Dedifferentiated amniotic fluid mesenchymal stem cell (primary cell): ENCODE measurements around the gene LARP1.
A peak's percentile ranks its signal among the peaks of the same experiment; 100 is the strongest.

Experiments used
- DNase-seq: peaks from one replicate; pipeline ENCODE4 v3.0.0-alpha.2; 2016; ENCODE audit errors: extremely low spot score

LARP1 gene

GRCh38 chr5:154761046-154761736 is 6.0 kb downstream of the LARP1 start:
- no peak for DNase-seq

GRCh38 chr5:154762261-154762660 is 7.1 kb downstream of the LARP1 start:
- no peak for DNase-seq

GRCh38 chr5:154762700-154763099 is 7.5 kb downstream of the LARP1 start:
- DNase-seq = no peak

GRCh38 chr5:154764967-154765366 is 9.8 kb downstream of the LARP1 start:
- DNase-seq = no peak

- no peak for DNase-seq
Measured at GRCh38 chr5:154765396-154765925, 10.3 kb downstream of the LARP1 start.

- no peak for DNase-seq
Measured at GRCh38 chr5:154766558-154767281, 11.5 kb downstream of the LARP1 start.

GRCh38 chr5:154767576-154767975 is 12.4 kb downstream of the LARP1 start:
- no peak for DNase-seq

- no peak for DNase-seq
Measured at GRCh38 chr5:154768207-154768606, 13.0 kb downstream of the LARP1 start.

GRCh38 chr5:154770111-154770510 is 14.9 kb downstream of the LARP1 start:
- DNase-seq = no peak

- peak; percentile 89 for DNase-seq
Measured at GRCh38 chr5:154771383-154771901, 16.3 kb downstream of the LARP1 start.

GRCh38 chr5:154773326-154773725 is 18.1 kb downstream of the LARP1 start:
- DNase-seq = no peak

- no peak for DNase-seq
Measured at GRCh38 chr5:154776167-154776566, 21.0 kb downstream of the LARP1 start.

- no peak for DNase-seq
Measured at GRCh38 chr5:154778534-154778933, 23.4 kb downstream of the LARP1 start.

- DNase-seq = peak; percentile 50
Measured at GRCh38 chr5:154779105-154779504, 23.9 kb downstream of the LARP1 start.

GRCh38 chr5:154780128-154780527 is 25.0 kb downstream of the LARP1 start:
- DNase-seq = no peak

- DNase-seq = no peak
Measured at GRCh38 chr5:154782326-154782725, 27.1 kb downstream of the LARP1 start.

- DNase-seq = no peak
Measured at GRCh38 chr5:154782812-154783592, 27.8 kb downstream of the LARP1 start.

GRCh38 chr5:154783774-154784460 is 28.7 kb downstream of the LARP1 start:
- DNase-seq = no peak

- no peak for DNase-seq
Measured at GRCh38 chr5:154784856-154785255, 29.7 kb downstream of the LARP1 start.

GRCh38 chr5:154786414-154786813 is 31.2 kb downstream of the LARP1 start:
- no peak for DNase-seq

- DNase-seq = no peak
Measured at GRCh38 chr5:154788212-154788611, 33.0 kb downstream of the LARP1 start.

GRCh38 chr5:154791535-154791934 is 36.4 kb downstream of the LARP1 start:
- DNase-seq = no peak
